ENCODE measurements around the gene ZFYVE21.

Gene ZFYVE21

DNA sequence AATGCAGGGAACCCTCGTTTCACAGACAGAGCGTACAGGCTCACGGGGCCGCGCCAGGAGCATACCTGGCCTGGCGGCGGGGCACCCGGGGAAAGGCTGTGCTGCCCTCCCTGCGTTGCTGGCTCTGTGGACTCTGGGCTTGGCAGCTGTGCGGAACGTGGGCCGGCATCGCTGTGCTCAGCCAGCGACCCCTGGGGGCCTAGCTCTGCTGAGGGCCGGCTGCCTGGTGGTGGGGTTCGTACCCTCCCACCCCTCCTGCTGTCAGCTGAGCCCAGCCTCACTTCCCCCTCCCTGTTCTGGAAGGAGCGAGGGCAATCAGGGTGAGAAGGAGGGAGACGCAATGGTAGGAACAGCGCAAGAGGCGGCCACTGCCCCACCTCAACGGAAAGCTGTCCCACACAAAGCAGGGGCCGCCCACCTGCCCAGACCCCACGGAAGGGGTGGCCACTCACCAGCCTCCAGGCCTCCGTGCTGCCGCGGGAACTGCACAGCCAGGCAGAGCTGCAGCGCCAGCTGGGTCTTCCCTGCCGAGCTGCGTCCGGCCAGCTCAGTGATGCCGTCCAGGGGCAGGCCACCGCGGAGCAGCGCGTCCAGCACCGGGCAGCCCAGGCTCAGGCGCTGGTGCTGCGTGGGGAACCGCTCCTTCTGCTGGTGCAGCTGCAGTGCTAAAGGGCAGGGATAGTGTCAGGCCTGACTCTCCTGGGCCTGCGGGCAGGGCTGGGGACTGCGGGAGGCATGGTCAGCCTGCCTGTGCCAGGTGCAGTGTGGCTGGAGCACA is 8.9 kb upstream of the ZFYVE21 start:
- Mint-ChIP-seq H3K9me3 (ENCODE audit: low read depth) (no peaks in the 10 kb centered on the region), H3K27ac (no peak overlapping the region), H3K36me3 (peaks cover 2% of the 10 kb centered on the region), H3K4me1 (ENCODE audit: low read depth) (no peaks in the 10 kb centered on the region), H3K27me3 (no peaks in the 10 kb centered on the region), H3K4me3 (no peak overlapping the region)

DNA sequence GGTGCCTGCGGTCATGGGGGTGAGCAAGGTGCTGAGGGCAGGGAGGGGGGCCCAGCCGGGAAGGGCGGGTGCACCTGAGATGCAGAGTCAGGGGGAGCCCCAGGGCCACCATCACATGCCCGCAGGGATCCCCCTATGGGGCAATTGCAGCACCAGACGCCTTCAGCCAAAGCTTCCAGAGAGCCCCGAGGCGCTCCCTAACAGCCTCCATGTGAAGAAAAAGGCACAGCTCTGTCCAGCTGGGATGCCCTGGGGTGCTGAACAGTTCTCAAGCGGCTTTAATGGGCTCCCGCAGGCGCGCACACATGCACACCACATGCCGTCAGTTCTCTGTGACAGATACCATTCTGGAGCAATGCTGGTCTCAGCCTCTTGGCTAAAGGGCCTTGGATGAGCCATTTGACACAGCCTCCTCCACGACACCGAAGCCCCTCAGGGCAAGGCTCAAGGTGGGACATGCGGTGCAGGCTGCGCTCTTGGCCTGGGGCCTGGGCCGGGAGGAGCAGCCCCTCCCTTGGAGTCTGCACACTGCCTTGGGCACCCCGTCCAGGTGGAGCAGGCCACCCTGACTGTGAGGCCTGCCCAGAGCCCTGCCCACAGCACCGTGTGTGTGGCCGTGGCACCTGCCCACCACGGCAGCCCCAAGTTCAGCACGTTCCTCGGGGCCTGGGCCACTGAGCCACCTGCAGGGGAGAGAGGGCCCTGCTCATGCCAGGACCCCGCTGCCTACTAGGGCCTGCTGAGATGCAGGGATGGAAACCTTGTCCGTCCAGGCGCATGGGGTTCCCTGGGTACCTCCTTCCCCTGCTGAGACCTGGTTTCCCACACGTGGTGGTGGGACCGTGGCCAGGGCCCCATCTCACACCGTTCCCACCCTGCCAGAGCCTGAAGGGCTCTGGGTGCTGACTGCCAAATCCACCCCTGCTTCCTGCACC is 8.0 kb upstream of the ZFYVE21 start:
- H3K27ac Mint-ChIP-seq: no peak overlapping the region
- H3K27me3 Mint-ChIP-seq: no peaks in the 10 kb centered on the region
- H3K9me3 Mint-ChIP-seq (ENCODE audit: low read depth): no peaks in the 10 kb centered on the region
- no peak overlapping the region for H3K4me3 Mint-ChIP-seq
- H3K36me3 Mint-ChIP-seq: peaks cover 2% of the 10 kb centered on the region
- no peaks in the 10 kb centered on the region for H3K4me1 Mint-ChIP-seq (ENCODE audit: low read depth)

DNA sequence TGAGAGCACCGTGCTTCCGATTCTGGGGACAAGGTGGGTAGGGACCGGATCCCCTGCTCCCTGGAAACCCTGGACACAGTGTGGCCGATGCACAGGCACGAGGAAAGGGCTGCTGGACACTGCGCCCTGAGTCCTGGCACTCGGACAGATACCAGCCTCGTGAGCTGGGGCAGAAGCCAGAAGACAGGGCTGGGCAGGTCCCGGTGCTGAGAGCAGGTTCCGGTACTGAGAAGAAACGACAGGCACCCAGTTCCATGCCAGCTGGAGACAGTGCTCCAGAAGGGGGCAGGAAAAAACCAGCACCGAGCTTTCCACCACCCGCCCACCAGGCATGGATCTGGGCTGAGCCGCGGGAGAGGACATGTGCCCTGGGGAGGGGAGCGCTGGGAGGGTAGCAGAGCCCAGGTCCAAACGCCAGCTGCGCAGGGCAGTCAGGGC is 6.8 kb upstream of the ZFYVE21 start:
- peaks cover 6% of the 10 kb centered on the region for H3K4me1 Mint-ChIP-seq (ENCODE audit: low read depth)
- no peaks in the 10 kb centered on the region for H3K27me3 Mint-ChIP-seq
- no peaks in the 10 kb centered on the region for H3K9me3 Mint-ChIP-seq (ENCODE audit: low read depth)
- no peak overlapping the region for H3K27ac Mint-ChIP-seq
- peaks cover 2% of the 10 kb centered on the region for H3K36me3 Mint-ChIP-seq
- H3K4me3 Mint-ChIP-seq: no peak overlapping the region

DNA sequence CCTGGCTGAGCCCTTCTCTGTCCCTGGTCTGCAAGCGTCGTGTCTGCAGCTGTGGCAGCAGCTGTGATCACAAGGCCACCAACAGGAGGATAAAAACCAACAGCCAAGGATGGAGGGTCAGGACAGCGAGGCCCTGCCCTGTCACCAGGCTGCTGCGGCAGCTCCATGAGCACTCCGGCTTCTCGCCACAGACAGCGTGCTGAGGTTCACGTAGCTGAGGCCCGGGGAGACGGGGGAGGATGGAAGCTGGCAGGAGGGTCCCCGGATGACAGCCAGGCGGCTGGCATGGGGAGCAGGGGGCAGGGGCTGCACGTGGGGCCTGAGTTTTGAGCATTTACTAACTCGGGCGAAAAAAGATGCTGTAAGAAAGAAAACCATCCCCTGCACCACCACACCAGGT is 5.8 kb upstream of the ZFYVE21 start:
- Mint-ChIP-seq H3K27ac (no peak overlapping the region), H3K4me3 (no peak overlapping the region), H3K27me3 (no peaks in the 10 kb centered on the region), H3K36me3 (peaks cover 2% of the 10 kb centered on the region), H3K4me1 (ENCODE audit: low read depth) (peaks cover 11% of the 10 kb centered on the region), H3K9me3 (ENCODE audit: low read depth) (no peaks in the 10 kb centered on the region)

DNA sequence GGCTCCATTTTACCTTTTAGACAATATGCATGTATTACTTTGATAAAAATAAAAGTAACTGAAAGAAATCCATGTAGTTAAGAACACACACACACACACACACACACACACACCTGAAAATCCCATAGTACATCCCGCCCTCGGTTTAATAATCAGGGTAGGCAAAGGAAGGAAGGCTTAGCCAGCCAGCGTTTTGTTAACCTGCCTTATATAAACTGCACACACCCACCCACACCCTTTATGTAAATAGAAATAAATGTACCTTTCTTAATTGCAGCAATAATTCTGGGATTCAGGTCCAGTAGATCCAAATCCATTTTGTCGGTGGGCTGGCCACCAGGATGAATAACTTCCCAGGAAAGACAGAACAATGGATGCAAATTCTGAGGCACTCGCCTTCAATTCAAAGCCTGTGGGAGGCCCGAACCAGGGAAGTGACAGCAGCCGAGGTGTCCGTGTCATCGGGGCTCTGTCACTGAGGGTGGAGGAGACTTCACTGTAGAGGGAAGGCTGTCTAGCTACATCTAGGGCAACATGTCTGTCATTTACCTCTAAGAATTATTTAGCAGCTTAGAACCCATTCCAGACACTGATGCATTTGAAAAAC is 4.7 kb upstream of the ZFYVE21 start:
- Mint-ChIP-seq H3K4me1 (ENCODE audit: low read depth) (peaks cover 13% of the 10 kb centered on the region), H3K4me3 (no peak overlapping the region), H3K27me3 (no peaks in the 10 kb centered on the region), H3K9me3 (ENCODE audit: low read depth) (no peaks in the 10 kb centered on the region), H3K36me3 (peaks cover 2% of the 10 kb centered on the region), H3K27ac (no peak overlapping the region)

DNA sequence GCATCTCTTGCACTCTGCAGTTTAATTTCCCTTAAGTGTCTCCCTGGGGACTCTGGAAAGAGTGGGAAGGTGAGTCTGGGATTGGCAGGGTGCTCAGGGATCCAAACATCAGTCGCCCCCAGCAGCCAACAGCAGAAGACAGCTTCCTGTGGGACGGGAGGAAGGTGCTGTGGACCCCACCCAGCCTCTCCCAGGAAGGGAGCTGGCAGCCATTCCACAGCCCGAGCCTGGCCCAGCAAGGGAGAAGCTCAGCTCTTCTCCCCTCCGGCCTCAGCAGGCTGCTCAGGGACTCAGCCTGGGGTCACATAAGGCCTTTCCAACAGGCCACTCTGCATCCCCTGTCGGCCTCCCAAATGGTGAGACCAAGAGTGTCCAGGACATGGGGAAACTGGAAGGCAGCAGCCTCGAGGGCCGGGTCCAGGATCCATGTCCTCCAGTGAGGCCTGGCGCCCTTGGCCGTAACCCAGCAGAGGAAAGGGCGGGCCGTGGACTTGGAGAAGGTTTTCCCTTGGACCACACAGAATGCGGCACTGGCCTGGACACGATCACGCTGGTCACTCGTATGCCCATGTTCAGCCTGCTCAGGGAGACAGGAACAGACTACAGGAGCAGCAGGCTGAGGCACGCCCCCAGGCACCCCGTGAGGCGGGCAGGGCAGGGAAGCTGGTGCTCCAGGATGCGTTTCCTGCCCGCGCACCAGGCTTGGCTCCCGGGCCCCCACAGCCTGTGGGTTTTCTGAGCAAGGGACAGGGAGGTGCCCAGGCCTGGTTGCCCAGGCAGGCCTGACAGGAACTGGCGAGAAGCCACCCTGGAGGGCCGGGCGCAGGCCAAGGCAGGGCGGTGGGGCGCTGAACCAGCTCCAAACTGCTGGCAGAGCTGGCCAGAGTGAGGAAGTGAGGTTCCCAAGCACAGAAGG is 3.8 kb upstream of the ZFYVE21 start:
- peaks cover 2% of the 10 kb centered on the region for H3K36me3 Mint-ChIP-seq
- H3K4me1 Mint-ChIP-seq (ENCODE audit: low read depth): peaks cover 16% of the 10 kb centered on the region
- H3K27me3 Mint-ChIP-seq: no peaks in the 10 kb centered on the region
- H3K27ac Mint-ChIP-seq: no peak overlapping the region
- no peak overlapping the region for H3K4me3 Mint-ChIP-seq
- H3K9me3 Mint-ChIP-seq (ENCODE audit: low read depth): no peaks in the 10 kb centered on the region

DNA sequence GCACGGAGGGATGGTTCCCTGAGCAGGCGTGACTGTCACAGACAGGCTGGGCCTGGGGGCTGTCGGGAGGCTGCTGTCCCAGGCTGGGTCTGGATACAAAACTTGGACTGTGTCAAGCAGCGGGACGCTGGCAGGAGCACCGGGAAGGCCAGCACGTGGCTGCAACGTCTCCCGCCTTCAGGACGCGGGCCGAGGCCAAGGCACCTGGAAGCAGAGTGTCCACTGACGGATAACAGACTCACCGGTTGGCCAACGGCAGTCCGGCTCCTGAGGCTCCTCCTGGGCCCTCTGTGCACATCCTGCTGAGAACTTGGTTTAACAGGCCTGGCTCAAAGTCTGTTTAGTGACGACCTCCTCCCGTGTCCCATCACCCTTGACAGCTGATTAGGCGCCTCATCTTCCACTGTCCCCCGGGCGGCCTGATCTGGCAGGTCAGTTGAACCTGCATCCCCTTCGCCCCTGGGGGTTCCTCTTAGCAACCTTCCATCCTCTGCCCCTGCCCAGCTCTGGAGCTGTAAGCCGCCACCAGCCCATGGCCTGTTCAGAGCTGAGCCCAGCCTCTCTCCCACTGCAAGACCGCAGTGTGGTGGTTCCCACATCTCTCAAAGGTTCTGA is 2.9 kb upstream of the ZFYVE21 start:
- Mint-ChIP-seq H3K27me3 (no peaks in the 10 kb centered on the region), H3K27ac (peak overlapping the region; percentile 61), H3K4me3 (peak overlapping the region; percentile 23), H3K36me3 (peaks cover 2% of the 10 kb centered on the region), H3K4me1 (ENCODE audit: low read depth) (peaks cover 25% of the 10 kb centered on the region), H3K9me3 (ENCODE audit: low read depth) (no peaks in the 10 kb centered on the region)

DNA sequence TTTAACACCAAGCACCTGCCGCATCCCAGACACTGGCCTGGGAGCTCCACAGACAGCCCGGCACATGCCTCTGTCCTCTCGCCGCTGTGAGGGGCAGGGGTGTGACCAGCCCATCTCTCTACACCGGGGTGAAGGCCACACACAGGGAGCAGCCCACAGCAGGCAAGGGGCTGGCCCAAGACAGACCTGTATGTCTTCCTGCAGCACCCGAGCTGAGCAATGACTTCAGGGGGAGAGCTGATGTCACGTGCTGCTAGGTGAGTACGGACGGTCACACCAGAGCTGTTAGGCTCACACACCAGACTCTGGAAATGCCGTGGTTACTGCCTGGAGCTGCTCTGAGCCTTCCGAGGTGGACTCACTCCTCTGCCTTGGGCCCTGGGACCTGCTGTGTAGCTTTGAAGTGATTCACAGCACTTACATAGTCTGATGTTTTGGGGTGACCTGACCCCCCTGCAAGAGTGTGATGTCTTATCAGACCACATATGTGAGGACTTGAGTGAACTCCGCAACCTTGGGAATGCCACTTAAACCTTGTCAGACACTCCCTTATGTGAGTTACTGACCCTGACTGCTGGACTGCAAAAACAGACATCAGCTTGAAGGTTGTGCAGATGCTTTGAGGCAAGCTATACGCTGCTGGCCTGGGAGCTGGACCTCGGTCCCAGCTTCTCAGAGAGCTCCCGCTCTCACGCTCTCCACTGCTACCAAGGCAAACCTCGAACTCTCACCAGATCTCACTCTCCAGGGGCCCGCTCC is 2.1 kb upstream of the ZFYVE21 start:
- H3K27me3 Mint-ChIP-seq: no peaks in the 10 kb centered on the region
- peaks cover 2% of the 10 kb centered on the region for H3K36me3 Mint-ChIP-seq
- H3K4me1 Mint-ChIP-seq (ENCODE audit: low read depth): peaks cover 30% of the 10 kb centered on the region
- H3K27ac Mint-ChIP-seq: peak overlapping the region; percentile 61
- H3K4me3 Mint-ChIP-seq: peak overlapping the region; percentile 94
- no peaks in the 10 kb centered on the region for H3K9me3 Mint-ChIP-seq (ENCODE audit: low read depth)

DNA sequence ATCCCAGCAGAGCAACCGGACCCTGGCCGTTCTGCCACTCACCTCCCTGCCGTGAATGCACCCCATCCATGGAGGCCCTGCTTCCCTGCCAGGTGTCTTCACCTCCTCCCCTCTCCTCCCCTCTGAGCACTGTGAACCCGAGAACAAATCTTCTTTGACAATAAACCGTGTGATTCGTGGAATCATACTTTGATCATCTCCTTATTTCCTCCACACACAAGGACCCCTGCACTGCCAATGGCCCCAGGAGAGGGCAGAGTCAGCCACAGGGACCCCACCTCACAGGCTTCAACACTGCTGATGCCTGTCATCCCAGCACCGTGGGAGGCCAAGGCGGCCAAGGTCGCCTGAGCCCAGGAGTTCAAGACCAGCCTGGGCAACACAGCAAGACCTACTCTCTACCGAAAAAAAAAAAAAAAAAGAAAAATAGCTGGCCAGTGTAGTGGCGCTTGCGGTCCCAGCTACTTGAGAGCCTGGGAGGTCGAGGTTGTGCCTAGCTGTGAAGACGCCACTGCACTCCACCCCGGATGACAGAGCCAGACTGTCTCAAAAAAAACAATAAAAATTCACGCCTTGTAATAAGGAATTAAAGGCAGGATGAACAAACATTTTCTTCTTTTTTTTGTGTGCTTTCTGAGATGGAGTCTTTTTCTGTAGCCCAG is 1.4 kb upstream of the ZFYVE21 start:
- peak overlapping the region; percentile 81 for H3K27ac Mint-ChIP-seq
- peaks cover 2% of the 10 kb centered on the region for H3K36me3 Mint-ChIP-seq
- peak overlapping the region; percentile 94 for H3K4me3 Mint-ChIP-seq
- peaks cover 34% of the 10 kb centered on the region for H3K4me1 Mint-ChIP-seq (ENCODE audit: low read depth)
- no peaks in the 10 kb centered on the region for H3K9me3 Mint-ChIP-seq (ENCODE audit: low read depth)
- no peaks in the 10 kb centered on the region for H3K27me3 Mint-ChIP-seq

DNA sequence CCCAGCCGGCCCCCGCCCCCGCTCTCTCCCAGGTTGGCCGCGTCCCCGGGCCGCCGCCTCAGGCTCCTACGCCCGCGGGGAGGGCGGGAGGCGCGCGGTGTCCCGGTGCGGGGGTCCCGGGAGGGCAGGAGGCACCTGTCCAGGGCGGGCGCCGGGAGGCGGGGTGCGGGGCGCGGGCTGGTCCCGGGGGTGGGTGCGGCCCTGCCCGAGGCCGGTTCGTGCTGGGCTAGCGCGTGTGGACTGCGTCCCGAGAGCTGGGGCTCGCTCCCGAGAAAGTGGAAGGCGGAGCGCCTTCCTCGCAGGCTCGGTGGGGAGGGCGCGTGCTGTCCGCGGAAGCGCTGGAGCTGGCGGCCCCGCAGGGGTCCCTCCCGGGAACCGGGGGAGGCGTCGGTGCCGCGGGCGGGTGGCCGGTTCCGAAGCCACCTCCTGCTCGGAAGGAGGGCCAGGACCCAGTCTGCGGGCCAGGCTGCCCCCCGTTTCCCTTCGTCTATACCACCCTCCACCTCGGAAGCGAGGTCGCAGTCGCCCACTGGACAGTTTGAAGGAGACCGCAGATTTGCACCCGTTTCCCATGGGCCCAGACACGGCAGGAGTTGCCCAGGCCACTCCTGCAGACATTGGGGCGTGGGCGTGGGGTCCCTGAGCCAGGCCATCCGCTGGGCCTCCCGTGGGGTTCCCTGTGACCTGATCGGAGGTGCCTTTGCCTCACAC is 636 bp downstream of the ZFYVE21 start:
- Mint-ChIP-seq H3K27ac (no peak overlapping the region), H3K9me3 (ENCODE audit: low read depth) (no peaks in the 10 kb centered on the region), H3K4me3 (peak overlapping the region; percentile 84), H3K36me3 (no peaks in the 10 kb centered on the region), H3K4me1 (ENCODE audit: low read depth) (peaks cover 47% of the 10 kb centered on the region), H3K27me3 (no peaks in the 10 kb centered on the region)

DNA sequence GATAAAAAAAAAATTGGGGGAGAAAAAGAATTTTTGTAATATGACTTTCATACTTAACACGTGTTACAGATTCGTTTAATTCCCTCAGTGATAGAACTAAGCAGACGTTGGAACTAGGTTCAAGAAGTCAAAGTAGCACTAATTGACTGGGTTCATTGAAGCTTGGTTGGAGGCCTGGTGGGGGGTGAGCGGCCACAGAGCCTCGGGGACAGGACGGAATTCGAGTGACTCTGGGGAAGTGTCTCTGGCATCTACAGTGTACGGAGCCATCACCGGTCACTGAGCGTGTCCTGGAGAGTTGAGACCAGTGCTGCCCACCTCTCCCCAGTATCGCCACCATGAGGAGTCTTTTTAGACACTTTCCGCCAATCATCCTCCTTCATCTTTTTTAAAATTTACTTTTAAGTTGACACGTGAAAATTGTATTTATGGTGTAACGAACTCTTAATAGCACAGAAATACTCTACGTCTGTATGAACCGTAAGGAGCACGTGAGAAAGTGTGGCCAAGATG is 1.3 kb downstream of the ZFYVE21 start:
- Mint-ChIP-seq H3K27ac (no peak overlapping the region), H3K4me3 (peak overlapping the region; percentile 84), H3K27me3 (no peaks in the 10 kb centered on the region), H3K9me3 (ENCODE audit: low read depth) (no peaks in the 10 kb centered on the region), H3K36me3 (no peaks in the 10 kb centered on the region), H3K4me1 (ENCODE audit: low read depth) (peaks cover 51% of the 10 kb centered on the region)

DNA sequence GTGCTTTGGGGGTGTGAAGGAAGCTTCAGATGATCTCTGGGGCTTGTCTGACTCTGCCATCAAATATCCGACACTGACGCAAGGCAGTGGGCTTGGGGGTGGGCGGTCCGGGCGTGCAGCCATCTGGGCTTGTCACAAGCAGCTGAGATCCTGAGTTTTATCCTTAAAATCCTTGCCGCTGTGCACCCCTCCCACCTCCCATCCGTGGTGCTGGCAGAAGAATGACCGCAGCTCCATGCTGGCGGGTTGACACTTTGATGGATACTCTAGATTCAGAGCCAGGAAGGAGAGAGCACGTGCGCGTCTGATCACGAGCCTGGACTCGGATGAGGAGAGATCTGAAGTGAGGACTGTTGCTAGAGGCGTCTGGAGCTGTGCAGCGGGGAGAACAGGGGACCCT is 3.0 kb downstream of the ZFYVE21 start:
- no peaks in the 10 kb centered on the region for H3K36me3 Mint-ChIP-seq
- no peak overlapping the region for H3K4me3 Mint-ChIP-seq
- H3K9me3 Mint-ChIP-seq (ENCODE audit: low read depth): no peaks in the 10 kb centered on the region
- peaks cover 46% of the 10 kb centered on the region for H3K4me1 Mint-ChIP-seq (ENCODE audit: low read depth)
- no peaks in the 10 kb centered on the region for H3K27me3 Mint-ChIP-seq
- peak overlapping the region; percentile 28 for H3K27ac Mint-ChIP-seq

Data from activated naive CD8-positive, alpha-beta T cell (primary cell).